CD4-positive, alpha-beta T cell treated with Interleukin-15 for 4 hours (primary cell): ENCODE measurements around the gene SPATA3.

Source experiments
- DNase-seq: peaks from one replicate; pipeline ENCODE4 v3.0.0-alpha.2; 2020; ENCODE audit warnings: low spot score

SPATA3 gene

GRCh38 chr2:231030725-231031124, 34.8 kb downstream of the SPATA3 start:
- no peak for DNase-seq

DNA sequence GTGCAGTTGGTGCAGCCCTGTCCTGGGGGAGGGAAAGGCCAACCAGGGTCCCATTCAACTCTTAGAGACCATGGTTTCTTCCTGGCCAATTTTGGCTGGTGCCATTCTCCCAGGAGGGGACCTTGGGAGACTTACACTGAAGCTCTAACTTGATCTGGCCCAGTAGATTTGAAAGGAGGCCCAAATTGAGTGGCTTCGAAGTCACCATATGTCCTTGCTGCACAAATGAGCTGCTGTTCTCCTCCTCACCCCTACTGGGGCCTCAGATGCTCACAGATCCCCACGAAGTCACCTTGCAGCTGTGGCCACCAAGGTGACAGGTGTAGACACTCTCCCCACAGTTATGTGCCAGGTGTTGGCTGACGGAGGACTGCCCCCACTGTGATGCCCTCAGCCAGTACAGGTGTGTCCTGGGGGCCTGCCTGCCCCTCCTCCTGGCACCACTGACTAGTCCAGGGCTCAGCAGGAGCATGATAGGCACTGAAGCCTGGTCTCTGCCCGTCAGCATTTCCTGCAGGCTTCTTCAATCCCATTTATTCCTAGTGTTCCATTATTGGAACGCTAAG, 36.7 kb downstream of the SPATA3 start:
- DNase-seq: no peak

DNA sequence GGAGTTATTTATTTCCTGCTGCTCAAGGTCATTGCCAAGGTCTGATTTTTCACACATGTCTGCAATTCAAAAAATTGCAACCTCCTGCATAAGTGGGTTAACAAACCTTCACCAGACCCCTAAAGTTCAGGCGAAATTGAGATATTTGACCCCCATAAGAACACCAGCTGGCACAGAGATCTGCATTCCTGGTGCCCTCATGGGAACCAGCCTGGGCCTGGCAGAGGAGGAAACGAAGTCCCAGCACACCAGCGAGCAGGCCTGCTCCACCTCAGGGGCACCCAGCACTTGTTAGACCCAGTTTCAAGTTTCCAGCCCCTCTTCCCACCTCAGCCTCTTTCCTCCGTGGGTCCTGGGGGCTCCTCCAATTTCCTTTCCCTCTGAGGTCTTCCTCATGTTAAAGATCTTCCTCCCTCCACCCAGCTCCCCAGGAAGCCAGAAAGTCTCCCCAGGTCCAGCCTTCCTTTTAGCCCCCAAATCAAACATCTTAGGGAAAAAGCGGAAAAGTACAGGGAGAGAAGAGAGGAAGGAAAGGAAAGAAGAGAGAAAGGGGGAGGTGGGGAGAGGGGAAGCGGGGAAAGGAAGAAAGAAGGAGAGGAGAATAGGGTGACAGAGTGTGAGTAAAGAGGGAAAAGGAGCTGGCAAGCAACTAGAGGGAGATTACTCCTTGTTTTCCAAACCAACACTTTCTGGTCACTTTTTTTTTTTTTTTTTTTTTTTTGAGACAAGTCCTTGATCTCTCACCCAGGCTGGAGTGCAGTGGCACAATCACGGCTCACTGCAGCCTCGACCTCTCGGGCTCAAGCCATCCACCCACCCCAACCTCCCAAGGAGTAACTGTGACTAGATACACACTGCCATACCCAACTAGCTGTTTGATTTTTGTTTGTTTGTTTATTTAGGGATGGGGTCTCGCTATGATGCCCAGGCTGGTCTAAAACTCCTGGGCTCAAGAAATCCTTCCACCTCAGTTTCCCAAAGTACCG, 37.5 kb downstream of the SPATA3 start:
- DNase-seq: no peak

DNA sequence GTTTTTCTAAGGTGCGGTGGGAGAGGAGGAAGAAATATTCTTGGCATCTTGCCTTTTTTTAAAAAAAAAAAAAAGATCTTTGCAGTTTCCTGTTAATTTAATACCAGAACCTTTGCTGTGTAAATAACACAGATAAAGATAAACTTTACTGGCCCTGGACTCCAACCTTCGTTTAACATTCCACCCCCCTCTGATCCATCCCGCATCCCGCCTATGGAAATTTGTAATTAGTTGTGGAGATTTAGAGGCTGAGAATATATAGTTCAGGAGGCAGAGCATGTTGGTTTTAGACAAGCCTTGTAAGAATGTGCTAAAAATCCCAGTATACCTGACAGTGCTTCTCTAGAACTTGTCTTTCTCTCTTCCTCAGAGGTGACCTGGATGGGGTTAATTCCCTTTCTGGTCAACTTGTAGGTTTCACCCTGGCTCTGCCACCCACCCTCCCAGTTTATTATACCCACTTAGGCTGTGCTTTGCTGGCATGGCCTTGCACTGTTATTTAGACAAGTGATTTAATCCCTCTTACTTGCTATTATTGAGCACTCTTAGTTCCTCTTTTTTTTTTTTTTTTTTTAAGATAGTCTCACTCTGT, 38.5 kb downstream of the SPATA3 start:
- DNase-seq: no peak

DNA sequence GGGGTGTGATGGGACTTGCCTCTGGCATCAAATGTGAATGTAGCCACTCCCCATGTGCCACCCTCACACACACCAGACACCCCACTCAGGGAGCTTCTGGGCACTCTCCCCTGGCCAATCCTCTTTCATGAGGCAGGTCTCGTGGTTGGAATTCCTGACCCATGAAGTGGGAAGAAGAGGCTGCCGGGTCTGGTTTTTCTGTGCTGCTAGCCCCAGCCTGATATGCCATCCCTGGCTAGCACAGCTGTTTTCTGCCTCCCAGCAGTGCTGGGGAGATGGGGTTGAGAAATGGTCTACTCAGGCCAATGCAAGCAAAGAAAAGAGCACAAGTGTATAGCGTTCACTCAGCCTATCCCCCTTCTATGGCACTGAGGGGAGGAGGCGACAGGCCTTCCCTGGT, 40.2 kb downstream of the SPATA3 start:
- no peak for DNase-seq

DNA sequence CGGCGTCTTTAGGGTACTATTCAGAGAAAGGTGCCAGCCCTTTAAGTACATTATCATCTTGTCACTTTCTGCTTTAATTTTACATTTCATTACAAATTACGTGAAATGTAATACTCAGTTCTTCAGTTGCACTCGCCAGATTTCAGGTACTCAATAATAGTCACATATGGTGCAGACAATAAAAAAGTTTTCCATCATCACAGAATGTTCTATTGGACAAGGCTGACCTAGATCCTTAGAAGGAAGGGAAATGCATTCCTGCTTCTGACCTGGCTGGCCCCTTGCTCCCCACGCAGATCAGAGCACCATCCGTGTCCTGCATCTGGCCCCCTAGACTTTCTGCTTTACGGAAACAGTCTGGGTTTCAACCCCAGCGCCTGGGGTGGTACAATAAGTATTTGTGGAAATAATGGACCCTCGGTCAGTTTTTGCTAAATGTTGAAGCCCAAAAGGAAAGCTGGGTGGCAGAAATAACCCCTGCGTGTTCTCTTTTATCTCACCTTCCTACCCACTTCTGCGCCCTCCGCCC, 40.7 kb downstream of the SPATA3 start:
- no peak for DNase-seq

- no peak for DNase-seq
Observed at GRCh38 chr2:231037202-231037730, 41.3 kb downstream of the SPATA3 start, which contains the start of gene C2orf72. C2orf72 (plus strand) TSS chr2:231037523; CDS start chr2:231037566, 43 bp downstream.

DNA sequence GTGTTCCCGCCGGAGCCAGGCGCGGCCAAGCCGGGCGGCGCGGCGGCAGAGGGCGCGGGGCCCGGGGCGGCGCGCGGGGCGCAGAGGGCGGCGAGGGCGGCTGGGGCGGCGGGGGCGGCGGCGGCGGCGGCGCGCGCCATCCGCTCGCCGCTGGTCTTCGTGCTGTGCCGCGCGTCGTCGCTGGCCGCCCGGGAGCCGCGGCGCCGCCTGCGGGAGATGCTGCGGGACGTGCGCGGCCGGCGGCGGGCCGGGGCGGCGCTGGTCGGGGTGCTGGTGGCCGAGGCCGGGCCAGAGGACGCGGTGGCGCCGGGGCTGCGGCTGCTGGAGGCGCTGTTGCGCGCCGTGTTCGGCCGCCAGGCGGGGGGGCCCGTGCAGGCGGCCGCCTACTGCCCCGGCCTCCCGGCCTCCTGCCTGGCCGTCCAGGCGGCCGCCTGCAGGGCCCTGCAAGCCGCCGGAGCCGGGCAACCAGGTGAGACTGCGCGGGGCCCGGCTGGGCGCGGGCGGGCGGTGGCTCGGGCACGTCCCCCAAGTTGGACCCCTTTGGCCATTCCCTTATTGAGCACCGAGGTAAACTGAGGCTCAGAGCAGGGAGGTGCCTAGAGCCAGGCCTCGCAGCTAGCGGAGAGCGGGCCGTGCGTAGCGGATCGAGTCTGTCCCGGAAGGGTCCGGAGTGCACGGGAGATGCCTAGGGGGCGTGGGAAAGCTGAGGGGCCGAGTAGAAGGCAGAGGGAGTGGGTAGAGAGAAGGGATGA, 42.0 kb downstream of the SPATA3 start:
- no peak for DNase-seq

DNA sequence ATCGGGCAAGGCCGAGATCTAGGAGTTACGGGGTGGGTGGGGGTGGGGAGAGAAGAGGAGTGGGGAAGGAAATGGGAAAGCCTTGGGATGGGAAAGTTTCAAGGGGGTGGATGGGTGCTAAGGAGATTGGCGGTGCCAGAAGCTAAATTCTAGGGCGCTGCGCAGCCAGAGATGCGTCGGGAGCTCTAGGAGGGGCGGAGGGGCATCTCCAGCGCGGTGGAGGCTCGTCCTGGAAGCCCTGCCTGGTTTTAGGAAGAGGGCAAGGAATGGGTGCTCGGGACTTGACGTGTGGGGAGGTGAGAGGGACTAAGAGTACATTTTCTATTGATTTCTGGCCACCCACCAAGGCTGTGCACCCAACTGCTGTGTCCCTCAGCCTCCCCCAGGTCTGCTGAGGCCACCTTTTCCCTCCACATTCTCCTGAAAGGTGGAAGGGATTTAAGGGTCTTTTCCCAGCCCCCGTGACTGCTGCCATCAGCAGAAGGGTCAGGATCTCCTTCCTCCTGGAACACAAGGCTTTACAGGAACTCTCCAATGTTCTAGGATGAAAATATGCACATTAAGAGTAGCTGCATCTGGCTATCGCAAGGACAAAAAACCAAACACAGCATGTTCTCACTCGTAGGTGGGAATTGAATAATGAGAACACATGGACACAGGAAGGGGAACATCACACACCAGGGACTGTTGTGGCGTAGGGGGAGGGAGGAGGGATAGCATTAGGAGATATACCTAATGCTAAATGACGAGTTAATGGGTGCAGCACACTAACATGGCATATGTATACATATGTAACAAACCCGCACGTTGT, 42.8 kb downstream of the SPATA3 start:
- DNase-seq: no peak

DNA sequence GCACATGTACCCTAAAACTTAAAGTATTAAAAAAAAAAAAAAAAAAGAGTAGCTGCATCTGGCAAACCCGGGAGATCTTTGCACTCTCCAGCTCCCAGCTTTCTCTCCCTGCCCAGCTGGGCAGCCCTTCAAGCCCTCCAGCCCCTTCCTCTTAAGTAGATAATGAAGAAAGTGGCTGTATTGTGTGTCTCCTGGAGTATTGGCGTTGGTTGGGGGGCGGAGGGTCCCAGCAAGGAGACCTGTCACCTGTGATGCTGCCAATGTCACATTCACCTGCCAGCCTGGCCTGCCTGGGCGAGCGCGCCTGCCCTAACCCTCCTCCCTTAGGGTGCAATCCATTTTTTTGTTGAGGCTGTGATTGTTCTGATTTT, 43.4 kb downstream of the SPATA3 start:
- no peak for DNase-seq

GRCh38 chr2:231039821-231040364, 44.0 kb downstream of the SPATA3 start:
- DNase-seq: no peak

- DNase-seq: no peak
Observed at GRCh38 chr2:231041061-231041689, 45.3 kb downstream of the SPATA3 start.

DNA sequence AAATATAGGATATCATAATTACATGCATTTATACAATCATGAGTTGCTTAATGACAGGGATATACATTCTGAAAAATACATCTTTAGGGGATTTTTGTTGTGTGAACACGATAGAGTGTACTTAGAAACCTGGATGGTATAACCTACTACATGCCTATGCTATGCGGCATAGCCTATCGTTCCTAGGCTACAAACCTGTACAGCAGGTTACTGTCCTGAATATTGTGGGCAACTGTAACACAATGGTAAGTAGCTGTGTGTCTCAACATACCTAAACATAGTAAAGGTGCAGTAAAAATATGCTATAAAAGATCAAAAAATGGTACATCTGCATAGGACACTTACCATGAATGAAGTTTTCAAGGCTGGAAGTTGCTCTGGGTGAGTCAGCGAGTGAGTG, 47.9 kb downstream of the SPATA3 start:
- no peak for DNase-seq

- DNase-seq: no peak
Observed at GRCh38 chr2:231046916-231047273, 51.0 kb downstream of the SPATA3 start.

DNA sequence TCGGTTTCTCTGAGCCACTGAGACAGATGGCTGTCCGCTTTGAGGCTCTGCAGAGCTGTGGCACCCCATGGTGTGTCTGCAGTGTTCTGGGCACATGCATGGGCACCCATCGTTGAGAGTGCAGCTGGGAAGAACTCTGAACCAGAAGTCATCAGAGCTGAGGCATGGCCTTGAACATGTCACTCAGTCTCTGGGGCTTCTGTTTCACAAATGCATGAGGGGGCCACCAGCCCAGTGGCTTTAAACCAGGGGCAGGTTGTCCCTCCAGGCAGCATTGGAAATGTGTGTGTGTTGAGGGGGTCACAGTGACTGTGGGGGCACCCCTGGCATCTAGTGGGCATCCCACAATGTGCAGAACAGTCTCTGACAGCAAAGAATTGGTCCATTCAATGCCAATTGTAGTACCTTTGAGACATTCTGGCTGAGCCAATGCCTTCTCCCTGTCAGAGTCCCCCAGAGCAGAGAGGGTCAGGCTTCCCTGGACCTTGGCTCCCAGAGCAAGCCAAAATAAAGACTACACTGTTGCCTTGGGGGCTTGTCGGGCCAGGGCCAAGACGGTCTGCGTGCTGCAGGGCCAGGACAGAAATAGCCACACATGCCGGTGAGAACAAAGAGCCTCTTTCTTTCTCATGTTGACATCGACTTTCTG, 51.5 kb downstream of the SPATA3 start:
- no peak for DNase-seq

GRCh38 chr2:231047923-231048915, 52.3 kb downstream of the SPATA3 start:
- DNase-seq: no peak

DNA sequence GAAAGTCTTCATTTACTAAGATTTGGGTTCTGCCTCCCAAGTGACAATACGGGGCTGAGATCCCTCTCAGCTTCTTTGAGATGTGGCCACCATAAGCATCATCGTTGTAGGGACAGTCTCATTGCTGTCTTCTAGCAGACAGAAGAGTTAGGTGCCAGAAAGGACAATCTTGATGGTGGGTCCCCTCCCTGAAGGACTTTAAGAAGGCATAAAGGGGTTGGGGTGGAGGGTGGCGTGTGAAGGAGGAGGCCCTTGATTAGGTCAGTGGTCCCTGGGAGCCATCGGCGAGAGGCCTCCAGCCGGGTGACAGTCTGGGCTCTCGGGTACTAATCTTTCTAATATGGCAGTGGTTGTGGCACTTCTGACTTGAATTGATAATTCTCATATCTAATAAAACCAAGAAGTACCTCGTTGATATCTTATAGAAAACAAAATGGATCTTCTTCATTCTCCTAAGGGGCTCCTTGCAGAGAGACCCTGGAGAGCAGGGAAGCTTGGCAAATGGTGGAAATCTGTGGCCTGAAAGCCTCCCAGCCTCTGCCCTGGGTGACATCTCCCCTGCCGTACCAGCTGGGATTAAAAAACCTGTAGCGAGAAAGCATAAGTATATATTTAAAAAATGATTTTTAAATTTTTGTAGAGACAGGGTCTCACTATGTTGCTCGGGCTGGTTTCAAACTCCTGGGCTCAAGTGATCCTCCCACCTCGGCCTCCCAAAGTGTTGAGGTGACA, 53.5 kb downstream of the SPATA3 start:
- no peak for DNase-seq
